Activated T-cell treated with anti-CD3 and anti-CD28 coated beads, Interleukin-2, amount 50 U/mL, for 72 hours (primary cell): ENCODE results near the gene GPS2. TPM values are rescaled to one million over a fixed set of nuclear protein-coding genes. Genes with fewer than 3 reads are reported as not detected.
A peak's percentile ranks its signal among the peaks of the same experiment; 100 is the strongest.
"Not testable (repeated sequence)": the region's sequence is repeated elsewhere in the genome, so short reads cannot be mapped to it uniquely, and the experiment has no call there.

Experiments used
- ATAC-seq, 2 donors: fragments of 150-1000 bp; cut with Tn5 transposase; replicated peaks in 1 of 2; 2 replicates each; pipeline ENCODE4 v1.10.0; 2021; ENCODE audit warnings: moderate library complexity in 2 of 2, mild to moderate bottlenecking in 1 of 2
- DNase-seq, 2 donors: peaks; one replicate each; pipeline ENCODE4 v3.0.0; 2021 to 2022; ENCODE audit warnings: mixed read lengths in 1 of 2
- H3K27ac Mint-ChIP-seq: one replicate; pipeline ENCODE4 v1.8.0; 2022; ENCODE audit warnings: mild to moderate bottlenecking, moderate library complexity, mixed read lengths
- H3K27me3 Mint-ChIP-seq: one replicate; pipeline ENCODE4 v1.8.0; 2022; ENCODE audit warnings: low read depth, mixed read lengths
- H3K36me3 Mint-ChIP-seq, 2 donors: one replicate each; pipeline ENCODE4 v1.8.0; 2022; ENCODE audit warnings: mixed read lengths in 2 of 2, mild to moderate bottlenecking in 1 of 2; ENCODE audit not compliant: insufficient read depth in 2 of 2
- H3K4me1 Mint-ChIP-seq: one replicate; pipeline ENCODE4 v1.8.0; 2022; ENCODE audit warnings: low read depth, mixed read lengths
- H3K4me3 Mint-ChIP-seq, 2 donors: one replicate each; pipeline ENCODE4 v1.8.0; 2022; ENCODE audit warnings: mild to moderate bottlenecking in 2 of 2, mixed read lengths in 2 of 2, moderate library complexity in 2 of 2
- H3K9me3 Mint-ChIP-seq, 2 donors: one replicate each; pipeline ENCODE4 v1.8.0; 2022; ENCODE audit warnings: mixed read lengths in 2 of 2
- total RNA-seq, 2 donors: library from RNA; stranded (reverse); gene quantifications; one replicate each; pipeline ENCODE4 v1.2.3, GENCODE V29; 2022

GPS2 gene
- total RNA-seq, 2 donors from 2014 or later, result 50.5 to 50.7 TPM

GRCh38 chr17:7348478-7349242 is 33.5 kb upstream of the GPS2 start:
- H3K36me3 Mint-ChIP-seq, result peaks cover 4 to 11% of the 10 kb centered on the region in 2 donors

GRCh38 chr17:7347630-7348477 is 32.7 kb upstream of the GPS2 start:
- H3K9me3 Mint-ChIP-seq, result no peaks in the 10 kb centered on the region
- peaks cover 4 to 12% of the 10 kb centered on the region in 2 donors for H3K36me3 Mint-ChIP-seq
- H3K4me1 Mint-ChIP-seq, result peaks cover 34% of the 10 kb centered on the region
- ATAC-seq, result no peak
- DNase-seq, result no peak
- H3K27ac Mint-ChIP-seq, result peak overlapping the region; percentile 44
- no peaks in the 10 kb centered on the region for H3K27me3 Mint-ChIP-seq
- no peak overlapping the region for H3K4me3 Mint-ChIP-seq

More at GRCh38 chr17:7348478-7349242, 33.5 kb upstream of the GPS2 start:
- no peak for DNase-seq
- H3K4me1 Mint-ChIP-seq, result peaks cover 37% of the 10 kb centered on the region
- peak overlapping the region in 1 of 2 donors; percentile 15 for H3K4me3 Mint-ChIP-seq
- H3K27me3 Mint-ChIP-seq, result no peaks in the 10 kb centered on the region
- no peak for ATAC-seq
- no peaks in the 10 kb centered on the region for H3K9me3 Mint-ChIP-seq
- no peak overlapping the region for H3K27ac Mint-ChIP-seq

GRCh38 chr17:7346761-7347614 is 31.8 kb upstream of the GPS2 start:
- DNase-seq, result no peak
- no peak overlapping the region for H3K27ac Mint-ChIP-seq

GRCh38 chr17:7343250-7343649 is 28.1 kb upstream of the GPS2 start:
- Mint-ChIP-seq H3K36me3 (peaks cover 9 to 21% of the 10 kb centered on the region in 2 donors), H3K9me3 (no peaks in the 10 kb centered on the region), H3K27me3 (no peaks in the 10 kb centered on the region), H3K27ac (no peak overlapping the region), H3K4me1 (peaks cover 22% of the 10 kb centered on the region), H3K4me3 (no peak overlapping the region)
- no peak for ATAC-seq
- DNase-seq, result no peak

More at GRCh38 chr17:7346761-7347614, 31.8 kb upstream of the GPS2 start:
- no peak for ATAC-seq
- Mint-ChIP-seq H3K4me3 (no peak overlapping the region), H3K27me3 (no peaks in the 10 kb centered on the region), H3K9me3 (no peaks in the 10 kb centered on the region), H3K4me1 (peaks cover 28% of the 10 kb centered on the region), H3K36me3 (peaks cover 3 to 12% of the 10 kb centered on the region in 2 donors)

- no peak overlapping the region for H3K27ac Mint-ChIP-seq
- H3K4me3 Mint-ChIP-seq, result no peak overlapping the region
- no peak for DNase-seq
- peaks cover 14 to 24% of the 10 kb centered on the region in 2 donors for H3K36me3 Mint-ChIP-seq
- no peak for ATAC-seq
- H3K4me1 Mint-ChIP-seq, result peaks cover 32% of the 10 kb centered on the region
- no peaks in the 10 kb centered on the region for H3K9me3 Mint-ChIP-seq
- no peaks in the 10 kb centered on the region for H3K27me3 Mint-ChIP-seq
Measured at GRCh38 chr17:7341842-7342241, 26.7 kb upstream of the GPS2 start.

GRCh38 chr17:7340179-7340578 is 25.0 kb upstream of the GPS2 start:
- Mint-ChIP-seq H3K27ac (peak overlapping the region; percentile 80), H3K9me3 (no peaks in the 10 kb centered on the region), H3K36me3 (peaks cover 14 to 19% of the 10 kb centered on the region in 2 donors), H3K27me3 (no peaks in the 10 kb centered on the region), H3K4me3 (peak overlapping the region; percentile 34 to 75), H3K4me1 (peaks cover 39% of the 10 kb centered on the region)
- DNase-seq (no peak), ATAC-seq (no peak)

GRCh38 chr17:7337600-7337999 is 22.4 kb upstream of the GPS2 start:
- Mint-ChIP-seq H3K4me1 (peaks cover 56% of the 10 kb centered on the region), H3K36me3 (peaks cover 14 to 18% of the 10 kb centered on the region in 2 donors), H3K4me3 (peak overlapping the region; percentile 88 to 97), H3K27ac (peak overlapping the region; percentile 88)
- H3K27me3 Mint-ChIP-seq, ATAC-seq, DNase-seq, H3K9me3 Mint-ChIP-seq: not testable (repeated sequence)

- H3K9me3 Mint-ChIP-seq, result no peaks in the 10 kb centered on the region
- H3K36me3 Mint-ChIP-seq, result peaks cover 13 to 17% of the 10 kb centered on the region in 2 donors
- H3K4me3 Mint-ChIP-seq, result peak within 1 kb of the TSS; percentile 88 to 97
- peak within 1 kb of the TSS; percentile 94 for H3K27ac Mint-ChIP-seq
- peak; percentile 84 to 86 for DNase-seq
- H3K4me1 Mint-ChIP-seq, result peaks cover 61% of the 10 kb centered on the region
- no peaks in the 10 kb centered on the region for H3K27me3 Mint-ChIP-seq
- peak; percentile 94 to 97 for ATAC-seq
Measured at GRCh38 chr17:7336240-7337175, 21.3 kb upstream of the GPS2 start, which contains the start of gene ACAP1. Gene ACAP1, plus strand, starts transcription at chr17:7336529. Its CDS starts 206 bp downstream, at chr17:7336735.

- not testable (repeated sequence) for H3K9me3 Mint-ChIP-seq, DNase-seq, ATAC-seq, H3K27me3 Mint-ChIP-seq
- peak overlapping the region; percentile 88 to 97 for H3K4me3 Mint-ChIP-seq
- peak overlapping the region; percentile 94 for H3K27ac Mint-ChIP-seq
- peaks cover 11 to 14% of the 10 kb centered on the region in 2 donors for H3K36me3 Mint-ChIP-seq
- H3K4me1 Mint-ChIP-seq, result peaks cover 63% of the 10 kb centered on the region
Measured at GRCh38 chr17:7335765-7336164, 20.6 kb upstream of the GPS2 start.

- Mint-ChIP-seq H3K4me3 (peak overlapping the region; percentile 88 to 97), H3K27me3 (no peaks in the 10 kb centered on the region), H3K27ac (peak overlapping the region; percentile 43), H3K9me3 (no peaks in the 10 kb centered on the region), H3K36me3 (peaks cover 10 to 11% of the 10 kb centered on the region in 2 donors), H3K4me1 (peaks cover 62% of the 10 kb centered on the region)
- no peak for ATAC-seq
- no peak for DNase-seq
Measured at GRCh38 chr17:7334938-7335538, 19.9 kb upstream of the GPS2 start.

GRCh38 chr17:7332600-7333069 is 17.5 kb upstream of the GPS2 start:
- not testable (repeated sequence) for H3K9me3 Mint-ChIP-seq

More at GRCh38 chr17:7332600-7333069, 17.5 kb upstream of the GPS2 start:
- peak; percentile 49 to 62 for DNase-seq
- ATAC-seq, H3K36me3 Mint-ChIP-seq, H3K27me3 Mint-ChIP-seq: not testable (repeated sequence)
- H3K27ac Mint-ChIP-seq, result peak overlapping the region; percentile 88
- H3K4me1 Mint-ChIP-seq, result peaks cover 64% of the 10 kb centered on the region
- H3K4me3 Mint-ChIP-seq, result peak overlapping the region; percentile 82 to 94
